ENCODE measurements around the gene LY6G6D. TPM values are rescaled to one million over a fixed set of nuclear protein-coding genes. Genes with fewer than 3 reads are reported as not detected.
A peak's percentile ranks its signal among the peaks of the same experiment; 100 is the strongest.

The LY6G6D gene
- total and polyA plus RNA-seq, 2 donors (not counting 3 experiments of a cell fraction or from before 2014, with no cell fraction given), result not detected

- no peak for TF ChIP-seq GATA2 (IDR thresholded peaks at IDR 0.05; ENCODE audit: insufficient read depth, insufficient read length, low read depth, low read length)
- TF ChIP-seq MYC (IDR thresholded peaks at IDR 0.05; ENCODE audit: low read depth, low read length), result no peak
- peak; percentile 76 for TF ChIP-seq POLR2AphosphoS5 (IDR thresholded peaks at IDR 0.05; ENCODE audit: insufficient read depth, low read depth, low read length)
- TF ChIP-seq, protein P1, sequence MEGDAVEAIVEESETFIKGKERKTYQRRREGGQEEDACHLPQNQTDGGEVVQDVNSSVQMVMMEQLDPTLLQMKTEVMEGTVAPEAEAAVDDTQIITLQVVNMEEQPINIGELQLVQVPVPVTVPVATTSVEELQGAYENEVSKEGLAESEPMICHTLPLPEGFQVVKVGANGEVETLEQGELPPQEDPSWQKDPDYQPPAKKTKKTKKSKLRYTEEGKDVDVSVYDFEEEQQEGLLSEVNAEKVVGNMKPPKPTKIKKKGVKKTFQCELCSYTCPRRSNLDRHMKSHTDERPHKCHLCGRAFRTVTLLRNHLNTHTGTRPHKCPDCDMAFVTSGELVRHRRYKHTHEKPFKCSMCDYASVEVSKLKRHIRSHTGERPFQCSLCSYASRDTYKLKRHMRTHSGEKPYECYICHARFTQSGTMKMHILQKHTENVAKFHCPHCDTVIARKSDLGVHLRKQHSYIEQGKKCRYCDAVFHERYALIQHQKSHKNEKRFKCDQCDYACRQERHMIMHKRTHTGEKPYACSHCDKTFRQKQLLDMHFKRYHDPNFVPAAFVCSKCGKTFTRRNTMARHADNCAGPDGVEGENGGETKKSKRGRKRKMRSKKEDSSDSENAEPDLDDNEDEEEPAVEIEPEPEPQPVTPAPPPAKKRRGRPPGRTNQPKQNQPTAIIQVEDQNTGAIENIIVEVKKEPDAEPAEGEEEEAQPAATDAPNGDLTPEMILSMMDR (IDR thresholded peaks at IDR 0.05; ENCODE audit: extremely low read depth in 1 of 2, insufficient read depth in 1 of 2, low read depth in 1 of 2, low read length in 2 of 2), result no peak
- TF ChIP-seq EZH2 (IDR thresholded peaks at IDR 0.05; ENCODE audit: borderline replicate concordance, low read depth, low read length, severe bottlenecking), result no peak
- peak; percentile 65 for TF ChIP-seq POLR2A (IDR thresholded peaks at IDR 0.05; ENCODE audit: low read depth, low read length)
- no peak for TF ChIP-seq FOS (IDR thresholded peaks at IDR 0.05; ENCODE audit: borderline replicate concordance, insufficient read depth, low read length)
- peak; percentile 43 for TF ChIP-seq MAX (IDR thresholded peaks at IDR 0.05; ENCODE audit: insufficient read depth, insufficient read length)
- no peak for TF ChIP-seq JUN (IDR thresholded peaks at IDR 0.05; ENCODE audit: borderline replicate concordance, insufficient read depth, insufficient read length, low read depth)
- Histone ChIP-seq H3K4me2 (ENCODE audit: insufficient read depth, low read length) (peak within 1 kb of the TSS; percentile 79), H3K27ac (ENCODE audit: insufficient read depth, low read depth, low read length) (peak within 1 kb of the TSS; percentile 94), H3K4me3 (replicated peaks in 1 of 3; ENCODE audit: insufficient read depth in 1 of 3, low read depth in 1 of 3, low read length in 3 of 3) (peak within 1 kb of the TSS; percentile 23 to 76 (median 61)), H3K9me1 (replicated peaks; ENCODE audit: control insufficient read depth, extremely low read depth, insufficient read depth, low read length) (no peaks in the 10 kb centered on the region), H3K9ac (replicated peaks; ENCODE audit: extremely low read depth, insufficient read depth, low read length) (peak within 1 kb of the TSS; percentile 81), H3K27me3 (ENCODE audit: control insufficient read depth in 2 of 2, insufficient read depth in 2 of 2, low read length in 2 of 2) (no peaks in the 10 kb centered on the region), H2AFZ (ENCODE audit: low read depth, low read length) (peak within 1 kb of the TSS; percentile 35), H3K36me3 (ENCODE audit: control insufficient read depth in 2 of 2, extremely low read depth in 1 of 2, insufficient read depth in 2 of 2, low read length in 2 of 2) (no peaks in the 10 kb centered on the region), H3K4me1 (ENCODE audit: control insufficient read depth, extremely low read depth, insufficient read depth, low read length) (peaks cover 31% of the 10 kb centered on the region), H3K79me2 (ENCODE audit: control insufficient read depth, insufficient read depth, low read length) (peaks cover 24% of the 10 kb centered on the region), H4K20me1 (replicated peaks; ENCODE audit: control insufficient read depth, extremely low read depth, insufficient read depth, low read length) (no peaks in the 10 kb centered on the region), H3K9me3 (replicated peaks; ENCODE audit: control insufficient read depth, insufficient read depth, low read length) (no peaks in the 10 kb centered on the region)
- ChIA-PET CTCF (interaction anchor here (0.8 to 6.0 kb wide), 10 partner anchors 10 to 104 kb away, joined by 3 to 55 read pairs (median 6); partner anchors contain the start of genes ABHD16A, DDAH2 and LY6G5C), POLR2A (interaction anchor here (0.5 to 3.2 kb wide), 5 partner anchors 10 to 159 kb away, joined by 3 to 19 read pairs (median 4); partner anchors contain the start of genes ABHD16A, DDAH2, HSPA1A and HSPA1B)
- dilution Hi-C loops (cut with MboI; ENCODE audit: extremely low pct_ligation_motif_present, low sequenced_read_pairs) (no loop called here), intact Hi-C loops (cut with micrococcal nuclease) (loop anchor here (1.0 to 10.0 kb wide), 7 partner anchors 37 to 195 kb away; partner anchors contain the start of genes ABHD16A, ATP6V1G2, BAG6 and C6orf47)
- DNase-seq (ENCODE audit: low read depth, low spot score), result peak; percentile 100
- FAIRE-seq, result peak; percentile 99
- TSS peak; percentile 11 for BruUV-seq (replicated peaks)
Observed at GRCh38 chr6:31739639-31740396, 24.7 kb downstream of the LY6G6D start, which contains the start of gene MSH5. Gene MSH5, plus strand, starts transcription at chr6:31740005. Its CDS starts 462 bp downstream, at chr6:31740467.

Data from endothelial cell of umbilical vein (primary cell).